HepG2 (cell line): ENCODE data around the gene TTLL10. TPM values are rescaled to one million over a fixed set of nuclear protein-coding genes. Genes with fewer than 3 reads are reported as not detected.

Source experiments
- ARID5B ChIP-seq: IDR thresholded peaks from 2 replicates; pipeline ENCODE4 v1.4.0; 2020; ENCODE audit warnings: mild to moderate bottlenecking, missing genetic modification reagents
- CHD2 ChIP-seq: IDR thresholded peaks from 2 replicates; pipeline ENCODE4 v1.6.1; 2011; ENCODE audit warnings: low read depth, low read length, improper control_type of control experiment
- CREM ChIP-seq, 2 experiments: sonication (generic) in 1 of 2; formaldehyde crosslinking in 1 of 2; IDR thresholded peaks; 2 replicates each; pipeline versions ENCODE4 v1.4.0 to v1.6.1; 2016 to 2020; ENCODE audit warnings: antibody characterized with exemption in 1 of 2, mild to moderate bottlenecking in 1 of 2, missing genetic modification reagents in 1 of 2
- E2F5 ChIP-seq: sonication (generic); formaldehyde crosslinking; conservative IDR thresholded peaks from 2 replicates; pipeline ENCODE4 v1.4.0; 2020; ENCODE audit warnings: missing genetic modification reagents
- FOXP4 ChIP-seq: sonication (generic); formaldehyde crosslinking; IDR thresholded peaks from 2 replicates; pipeline ENCODE4 v1.4.0; 2020; ENCODE audit warnings: missing genetic modification reagents
- GPN1 ChIP-seq: sonication (generic); formaldehyde crosslinking; IDR thresholded peaks from 2 replicates; pipeline ENCODE4 v1.5.1; 2020; ENCODE audit warnings: missing genetic modification reagents, borderline replicate concordance
- HINFP ChIP-seq: sonication (generic); formaldehyde crosslinking; IDR thresholded peaks from 2 replicates; pipeline ENCODE4 v1.4.0; 2020; ENCODE audit warnings: low read depth, mild to moderate bottlenecking, missing genetic modification reagents
- KLF12 ChIP-seq: sonication (generic); formaldehyde crosslinking; IDR thresholded peaks from 2 replicates; pipeline ENCODE4 v1.4.0; 2020; ENCODE audit warnings: missing genetic modification reagents, borderline replicate concordance
- POGK ChIP-seq: sonication (generic); formaldehyde crosslinking; conservative IDR thresholded peaks from 2 replicates; pipeline ENCODE4 v1.8.0; 2022; ENCODE audit warnings: mild to moderate bottlenecking, moderate library complexity, missing genetic modification reagents
- SALL1 ChIP-seq: sonication (generic); formaldehyde crosslinking; IDR thresholded peaks from 2 replicates; pipeline ENCODE4 v1.8.0; 2022; ENCODE audit warnings: mild to moderate bottlenecking, missing genetic modification reagents
- XRCC5 ChIP-seq: fragments of 200-400 bp; formaldehyde crosslinking; optimal IDR thresholded peaks from 2 replicates; pipeline ENCODE3; 2017; ENCODE audit warnings: mild to moderate bottlenecking, low read length
- ZNF280D ChIP-seq: sonication (generic); formaldehyde crosslinking; IDR thresholded peaks from 2 replicates; pipeline ENCODE4 v1.5.1; 2020; ENCODE audit warnings: mild to moderate bottlenecking, missing genetic modification reagents
- ZNF329 ChIP-seq: sonication (generic); formaldehyde crosslinking; IDR thresholded peaks from 2 replicates; pipeline ENCODE4 v1.9.0; 2021; ENCODE audit warnings: low read depth, mild to moderate bottlenecking, missing genetic modification reagents
- polyA plus RNA-seq, 8 experiments: library from polyadenylated mRNA; depleted of rRNA in 3 of 8; stranded (reverse) in 7 of 8; unstranded in 1 of 8; fragments of >200 nt; fragmentation: Illumina TruSeq in 4 of 8; extraction: Trizol in 4 of 8; gene quantifications; 2 replicates each; pipeline versions ENCODE4 v1.2.1 to v1.2.3, GENCODE V29; 2011 to 2016; ENCODE audit warnings: low read depth in 4 of 8, missing spikeins in 1 of 8, mixed read lengths in 1 of 8; ENCODE audit not compliant: insufficient read depth in 1 of 8
- total RNA-seq, 5 experiments: library from RNA; depleted of rRNA; stranded (reverse); fragments of >200 nt; fragmentation: Illumina TruSeq; extraction: Trizol; gene quantifications; 2 replicates each; pipeline ENCODE4 v1.2.3, GENCODE V29; 2016; ENCODE audit warnings: low read depth in 1 of 5

TTLL10 gene
- total and polyA plus RNA-seq, 2 of the 13 experiments (the other 11 are each of a cell fraction or from before 2014, with no cell fraction given): not detected

- 0 out of 2 replicates have a peak, but pooled peaks have one; percentile 21 for TF ChIP-seq ARID5B (CRISPR knock-in tag)
- no peak for TF ChIP-seq XRCC5
- TF ChIP-seq ZNF280D (CRISPR knock-in tag): no peak
- TF ChIP-seq CHD2: no peak
- TF ChIP-seq CREM (IDR thresholded peaks at IDR 0.05): no peak
- no peak for TF ChIP-seq CREM (CRISPR knock-in tag; IDR thresholded peaks at IDR 0.05)
- TF ChIP-seq HINFP (CRISPR knock-in tag): no peak
- peak; percentile 24; the same call in 1 of the 2 replicates for TF ChIP-seq SALL1 (CRISPR knock-in tag)
- no peak for TF ChIP-seq ZNF329 (CRISPR knock-in tag)
- TF ChIP-seq FOXP4 (CRISPR knock-in tag): no peak
- TF ChIP-seq E2F5 (CRISPR knock-in tag): no peak
- 0 out of 2 replicates have a peak, but pooled peaks have one; percentile 16 for TF ChIP-seq KLF12 (CRISPR knock-in tag)
- TF ChIP-seq GPN1 (CRISPR knock-in tag): no peak
- 0 out of 2 replicates have a peak, but pooled peaks have one; percentile 33 for TF ChIP-seq POGK (CRISPR knock-in tag)
These were observed 4.9 kb upstream of the TTLL10 start (continued) for GRCh38 chr1:1168451-1169411.
